Measurements from ENCODE around the gene VANGL2. TPM values are rescaled to one million over a fixed set of nuclear protein-coding genes. Genes with fewer than 3 reads are reported as not detected.
"Not testable (repeated sequence)": the region's sequence is repeated elsewhere in the genome, so short reads cannot be mapped to it uniquely, and the experiment has no call there.

Gene VANGL2
- total and polyA plus RNA-seq, 4 donors, result 0.07 to 1.4 (median 0.12) TPM

DNA sequence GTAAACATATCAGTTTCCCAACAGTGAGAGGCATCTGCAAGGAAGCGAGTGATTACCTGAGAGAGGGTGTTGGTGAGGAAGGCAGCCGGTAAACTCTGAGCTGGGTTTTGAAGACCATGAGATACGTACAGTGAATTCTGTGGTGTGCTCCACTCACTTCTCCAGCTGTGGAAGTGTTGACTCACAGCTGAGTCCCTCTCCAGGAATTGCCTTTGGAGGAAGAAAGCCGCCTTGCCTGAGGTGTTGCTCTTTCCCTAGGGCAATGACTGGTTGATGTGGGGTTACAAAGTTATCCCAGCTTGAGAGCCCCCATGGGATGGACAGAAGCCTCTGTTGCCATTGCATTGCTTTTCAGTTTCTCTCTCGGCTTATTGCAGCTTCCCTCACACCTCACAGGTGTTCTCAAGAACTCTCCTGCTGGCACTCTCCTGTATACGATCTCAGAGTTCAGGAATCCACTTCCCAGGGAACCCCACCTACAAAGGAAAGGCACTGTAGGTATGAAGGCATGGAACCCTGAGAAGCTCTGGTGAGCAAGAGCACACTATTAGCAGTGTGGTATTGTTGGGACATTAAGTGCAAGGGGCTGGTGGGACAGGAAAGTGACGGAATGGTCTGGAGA lies 22.7 kb upstream of the VANGL2 start (continued):
- no peak for TF ChIP-seq FOXA1 (IDR thresholded peaks at IDR 0.05)
- TF ChIP-seq, protein P1, sequence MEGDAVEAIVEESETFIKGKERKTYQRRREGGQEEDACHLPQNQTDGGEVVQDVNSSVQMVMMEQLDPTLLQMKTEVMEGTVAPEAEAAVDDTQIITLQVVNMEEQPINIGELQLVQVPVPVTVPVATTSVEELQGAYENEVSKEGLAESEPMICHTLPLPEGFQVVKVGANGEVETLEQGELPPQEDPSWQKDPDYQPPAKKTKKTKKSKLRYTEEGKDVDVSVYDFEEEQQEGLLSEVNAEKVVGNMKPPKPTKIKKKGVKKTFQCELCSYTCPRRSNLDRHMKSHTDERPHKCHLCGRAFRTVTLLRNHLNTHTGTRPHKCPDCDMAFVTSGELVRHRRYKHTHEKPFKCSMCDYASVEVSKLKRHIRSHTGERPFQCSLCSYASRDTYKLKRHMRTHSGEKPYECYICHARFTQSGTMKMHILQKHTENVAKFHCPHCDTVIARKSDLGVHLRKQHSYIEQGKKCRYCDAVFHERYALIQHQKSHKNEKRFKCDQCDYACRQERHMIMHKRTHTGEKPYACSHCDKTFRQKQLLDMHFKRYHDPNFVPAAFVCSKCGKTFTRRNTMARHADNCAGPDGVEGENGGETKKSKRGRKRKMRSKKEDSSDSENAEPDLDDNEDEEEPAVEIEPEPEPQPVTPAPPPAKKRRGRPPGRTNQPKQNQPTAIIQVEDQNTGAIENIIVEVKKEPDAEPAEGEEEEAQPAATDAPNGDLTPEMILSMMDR (IDR thresholded peaks at IDR 0.05; ENCODE audit: low read depth, low read length, missing input control), result no peak

DNA sequence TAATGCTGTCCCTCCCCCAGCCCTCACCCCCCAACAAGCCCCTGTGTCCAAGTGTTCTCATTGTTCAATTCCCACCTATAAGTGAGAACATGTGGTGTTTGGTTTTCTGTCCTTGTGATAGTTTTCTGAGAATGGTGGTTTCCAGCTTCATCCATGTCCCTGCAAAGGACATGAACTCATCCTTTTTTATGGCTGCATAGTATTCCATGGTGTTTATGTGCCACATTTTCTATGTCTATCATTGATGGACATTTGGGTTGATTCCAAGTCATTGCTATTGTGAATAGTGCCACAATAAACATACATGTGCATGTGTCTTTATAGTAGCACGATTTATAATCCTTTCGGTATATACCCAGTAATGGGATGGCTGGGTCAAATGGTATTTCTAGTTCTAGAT lies 15.6 kb upstream of the VANGL2 start:
- H3K9me3 ChIP-seq (ENCODE audit: control insufficient read depth in 4 of 4, low read length in 3 of 4); H3K36me3 ChIP-seq (ENCODE audit: control insufficient read depth in 4 of 4, insufficient read depth in 3 of 4, low read depth in 1 of 4, low read length in 3 of 4); H3K4me3 ChIP-seq (ENCODE audit: low read depth in 1 of 3, low read length in 3 of 3); DNase-seq (ENCODE audit: low spot score); H3K27ac ChIP-seq (ENCODE audit: low read depth in 1 of 2, low read length in 2 of 2); H3K27me3 ChIP-seq (ENCODE audit: control insufficient read depth in 4 of 4, insufficient read depth in 4 of 4, low read length in 3 of 4); H3K4me1 ChIP-seq (ENCODE audit: control insufficient read depth in 4 of 4, insufficient read depth in 4 of 4, low read length in 3 of 4); H3K9ac ChIP-seq (ENCODE audit: low read depth in 1 of 2, low read length in 2 of 2): not testable (repeated sequence)
- 97% methylated on average over 2 of the region's 2 CpGs for WGBS

DNA sequence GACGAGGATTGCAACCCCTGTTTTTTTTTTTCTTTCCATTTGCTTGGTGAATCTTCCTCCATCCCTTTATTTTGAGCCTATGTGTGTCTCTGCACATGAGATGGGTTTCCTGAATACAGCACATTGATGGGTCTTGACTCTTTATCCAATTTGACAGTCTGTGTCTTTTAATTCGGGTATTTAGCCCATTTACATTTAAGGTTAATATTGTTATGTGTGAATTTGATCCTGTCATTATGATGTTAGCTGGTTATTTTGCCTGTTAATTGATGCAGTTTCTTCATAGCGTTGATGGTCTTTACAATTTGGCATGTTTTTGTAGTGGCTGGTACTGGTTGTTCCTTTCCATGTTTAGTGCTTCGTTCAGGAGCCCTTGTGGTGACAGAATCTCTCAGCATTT lies 12.0 kb upstream of the VANGL2 start:
- 68% methylated on average over 4 of the region's 4 CpGs for WGBS
- not testable (repeated sequence) for H3K4me1 ChIP-seq (ENCODE audit: control insufficient read depth in 4 of 4, insufficient read depth in 4 of 4, low read length in 3 of 4); H3K9ac ChIP-seq (ENCODE audit: low read depth in 1 of 2, low read length in 2 of 2)

DNA sequence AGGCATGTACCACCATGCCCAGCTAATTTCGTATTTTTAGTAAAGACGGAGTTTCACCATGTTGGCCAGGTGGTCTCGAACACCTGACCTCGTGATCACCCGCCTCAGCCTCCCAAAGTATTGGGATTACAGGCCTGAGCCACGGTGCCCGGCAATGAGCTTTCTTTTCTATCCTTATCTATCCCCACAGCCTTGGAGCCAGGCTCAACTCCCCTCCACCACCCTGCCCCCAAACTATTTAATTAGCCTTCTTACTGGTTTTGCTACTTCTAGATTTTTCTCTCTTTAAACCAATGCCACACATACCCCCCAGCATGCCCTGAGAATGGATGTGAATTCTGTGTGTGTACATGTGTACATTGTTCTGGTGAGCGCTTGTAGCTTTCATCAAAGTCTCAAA lies 5.7 kb upstream of the VANGL2 start:
- no peak overlapping the region for H3K27ac ChIP-seq (ENCODE audit: low read depth in 1 of 2, low read length in 2 of 2)

More for the DNA sequence above, 12.0 kb upstream of the VANGL2 start:
- not testable (repeated sequence) for H3K36me3 ChIP-seq (ENCODE audit: control insufficient read depth in 4 of 4, insufficient read depth in 3 of 4, low read depth in 1 of 4, low read length in 3 of 4); H3K9me3 ChIP-seq (ENCODE audit: control insufficient read depth in 4 of 4, low read length in 3 of 4); H3K27me3 ChIP-seq (ENCODE audit: control insufficient read depth in 4 of 4, insufficient read depth in 4 of 4, low read length in 3 of 4); H3K27ac ChIP-seq (ENCODE audit: low read depth in 1 of 2, low read length in 2 of 2); DNase-seq (ENCODE audit: low spot score); H3K4me3 ChIP-seq (ENCODE audit: low read depth in 1 of 3, low read length in 3 of 3)

More for the DNA sequence above, 5.7 kb upstream of the VANGL2 start:
- H3K4me3 ChIP-seq (ENCODE audit: low read depth in 1 of 3, low read length in 3 of 3), result no peak overlapping the region
- 92% methylated on average over 8 of the region's 8 CpGs for WGBS
- no peaks in the 10 kb centered on the region for H3K4me1 ChIP-seq (ENCODE audit: control insufficient read depth in 4 of 4, insufficient read depth in 4 of 4, low read length in 3 of 4)
- no peak overlapping the region for H3K9ac ChIP-seq (ENCODE audit: low read depth in 1 of 2, low read length in 2 of 2)
- TF ChIP-seq JUND (IDR thresholded peaks at IDR 0.05), result no peak
- no peak for TF ChIP-seq RXRA (IDR thresholded peaks at IDR 0.05)
- TF ChIP-seq RAD21 (IDR thresholded peaks at IDR 0.05), result no peak
- TF ChIP-seq SP1 (IDR thresholded peaks at IDR 0.05), result no peak
- TF ChIP-seq, protein P1 (IDR thresholded peaks at IDR 0.05; ENCODE audit: low read depth, low read length, missing input control), result no peak
- TF ChIP-seq HNF4A (conservative IDR thresholded peaks at IDR 0.05), result no peak
- no peak for TF ChIP-seq TAF1 (conservative IDR thresholded peaks at IDR 0.05)
- TF ChIP-seq, protein P2, sequence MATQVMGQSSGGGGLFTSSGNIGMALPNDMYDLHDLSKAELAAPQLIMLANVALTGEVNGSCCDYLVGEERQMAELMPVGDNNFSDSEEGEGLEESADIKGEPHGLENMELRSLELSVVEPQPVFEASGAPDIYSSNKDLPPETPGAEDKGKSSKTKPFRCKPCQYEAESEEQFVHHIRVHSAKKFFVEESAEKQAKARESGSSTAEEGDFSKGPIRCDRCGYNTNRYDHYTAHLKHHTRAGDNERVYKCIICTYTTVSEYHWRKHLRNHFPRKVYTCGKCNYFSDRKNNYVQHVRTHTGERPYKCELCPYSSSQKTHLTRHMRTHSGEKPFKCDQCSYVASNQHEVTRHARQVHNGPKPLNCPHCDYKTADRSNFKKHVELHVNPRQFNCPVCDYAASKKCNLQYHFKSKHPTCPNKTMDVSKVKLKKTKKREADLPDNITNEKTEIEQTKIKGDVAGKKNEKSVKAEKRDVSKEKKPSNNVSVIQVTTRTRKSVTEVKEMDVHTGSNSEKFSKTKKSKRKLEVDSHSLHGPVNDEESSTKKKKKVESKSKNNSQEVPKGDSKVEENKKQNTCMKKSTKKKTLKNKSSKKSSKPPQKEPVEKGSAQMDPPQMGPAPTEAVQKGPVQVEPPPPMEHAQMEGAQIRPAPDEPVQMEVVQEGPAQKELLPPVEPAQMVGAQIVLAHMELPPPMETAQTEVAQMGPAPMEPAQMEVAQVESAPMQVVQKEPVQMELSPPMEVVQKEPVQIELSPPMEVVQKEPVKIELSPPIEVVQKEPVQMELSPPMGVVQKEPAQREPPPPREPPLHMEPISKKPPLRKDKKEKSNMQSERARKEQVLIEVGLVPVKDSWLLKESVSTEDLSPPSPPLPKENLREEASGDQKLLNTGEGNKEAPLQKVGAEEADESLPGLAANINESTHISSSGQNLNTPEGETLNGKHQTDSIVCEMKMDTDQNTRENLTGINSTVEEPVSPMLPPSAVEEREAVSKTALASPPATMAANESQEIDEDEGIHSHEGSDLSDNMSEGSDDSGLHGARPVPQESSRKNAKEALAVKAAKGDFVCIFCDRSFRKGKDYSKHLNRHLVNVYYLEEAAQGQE (IDR thresholded peaks at IDR 0.05), result no peak
- TF ChIP-seq, protein P3, sequence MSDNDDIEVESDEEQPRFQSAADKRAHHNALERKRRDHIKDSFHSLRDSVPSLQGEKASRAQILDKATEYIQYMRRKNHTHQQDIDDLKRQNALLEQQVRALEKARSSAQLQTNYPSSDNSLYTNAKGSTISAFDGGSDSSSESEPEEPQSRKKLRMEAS (IDR thresholded peaks at IDR 0.05), result no peak
- TF ChIP-seq, protein P4, sequence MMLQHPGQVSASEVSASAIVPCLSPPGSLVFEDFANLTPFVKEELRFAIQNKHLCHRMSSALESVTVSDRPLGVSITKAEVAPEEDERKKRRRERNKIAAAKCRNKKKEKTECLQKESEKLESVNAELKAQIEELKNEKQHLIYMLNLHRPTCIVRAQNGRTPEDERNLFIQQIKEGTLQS (IDR thresholded peaks at IDR 0.05), result no peak
- TF ChIP-seq EGR1 (IDR thresholded peaks at IDR 0.05; ENCODE audit: low read depth in 2 of 2), result no peak
- TF ChIP-seq, protein P5, sequence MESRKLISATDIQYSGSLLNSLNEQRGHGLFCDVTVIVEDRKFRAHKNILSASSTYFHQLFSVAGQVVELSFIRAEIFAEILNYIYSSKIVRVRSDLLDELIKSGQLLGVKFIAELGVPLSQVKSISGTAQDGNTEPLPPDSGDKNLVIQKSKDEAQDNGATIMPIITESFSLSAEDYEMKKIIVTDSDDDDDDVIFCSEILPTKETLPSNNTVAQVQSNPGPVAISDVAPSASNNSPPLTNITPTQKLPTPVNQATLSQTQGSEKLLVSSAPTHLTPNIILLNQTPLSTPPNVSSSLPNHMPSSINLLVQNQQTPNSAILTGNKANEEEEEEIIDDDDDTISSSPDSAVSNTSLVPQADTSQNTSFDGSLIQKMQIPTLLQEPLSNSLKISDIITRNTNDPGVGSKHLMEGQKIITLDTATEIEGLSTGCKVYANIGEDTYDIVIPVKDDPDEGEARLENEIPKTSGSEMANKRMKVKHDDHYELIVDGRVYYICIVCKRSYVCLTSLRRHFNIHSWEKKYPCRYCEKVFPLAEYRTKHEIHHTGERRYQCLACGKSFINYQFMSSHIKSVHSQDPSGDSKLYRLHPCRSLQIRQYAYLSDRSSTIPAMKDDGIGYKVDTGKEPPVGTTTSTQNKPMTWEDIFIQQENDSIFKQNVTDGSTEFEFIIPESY (IDR thresholded peaks at IDR 0.05), result no peak
- no peaks in the 10 kb centered on the region for H3K27me3 ChIP-seq (ENCODE audit: control insufficient read depth in 4 of 4, insufficient read depth in 4 of 4, low read length in 3 of 4)
- H3K36me3 ChIP-seq (ENCODE audit: control insufficient read depth in 4 of 4, insufficient read depth in 3 of 4, low read depth in 1 of 4, low read length in 3 of 4), result no peaks in the 10 kb centered on the region
- no peaks in the 10 kb centered on the region for H3K9me3 ChIP-seq (ENCODE audit: control insufficient read depth in 4 of 4, low read length in 3 of 4)
- peak; percentile 13 for DNase-seq (ENCODE audit: low spot score)

All from liver (tissue), 9 donors.